IPS DF 6.9 (cell line): ENCODE results near the gene TSPO.

Experiments used
- DNase-seq: peaks from one replicate; pipeline ENCODE4 v3.0.0-alpha.2; 2013; ENCODE audit warnings: low read depth, low spot score
- H3K27ac ChIP-seq: one replicate; pipeline ENCODE4 v1.5.1; 2013; ENCODE audit warnings: low read length, control low read depth
- H3K27me3 ChIP-seq: 2 replicates; pipeline ENCODE4 v1.6.1; 2013; ENCODE audit warnings: mild to moderate bottlenecking, low read length; ENCODE audit not compliant: control insufficient read depth, insufficient read depth
- H3K36me3 ChIP-seq: 2 replicates; pipeline ENCODE4 v1.6.1; 2013; ENCODE audit warnings: low read length; ENCODE audit not compliant: control insufficient read depth, insufficient read depth
- H3K4me1 ChIP-seq: 2 replicates; pipeline ENCODE4 v1.6.1; 2013; ENCODE audit warnings: low read length; ENCODE audit not compliant: control insufficient read depth, insufficient read depth
- H3K4me3 ChIP-seq: 2 replicates; pipeline ENCODE4 v1.5.1; 2013; ENCODE audit warnings: mild to moderate bottlenecking, low read length
- H3K9me3 ChIP-seq: 2 replicates; pipeline ENCODE4 v1.6.1; 2013; ENCODE audit warnings: low read length, inconsistent platforms; ENCODE audit not compliant: control insufficient read depth, insufficient read depth
- WGBS: extraction: QIAGEN DNeasy Blood & Tissue Kit; methylation state at CpG from one replicate; pipeline ENCODE4 v1.1.7; 2013; ENCODE audit warnings: mixed read lengths, missing lambda C conversion rate; ENCODE audit not compliant: insufficient read length, insufficient coverage; 5-methylcytosine and 5-hydroxymethylcytosine counted together

The TSPO gene

DNA sequence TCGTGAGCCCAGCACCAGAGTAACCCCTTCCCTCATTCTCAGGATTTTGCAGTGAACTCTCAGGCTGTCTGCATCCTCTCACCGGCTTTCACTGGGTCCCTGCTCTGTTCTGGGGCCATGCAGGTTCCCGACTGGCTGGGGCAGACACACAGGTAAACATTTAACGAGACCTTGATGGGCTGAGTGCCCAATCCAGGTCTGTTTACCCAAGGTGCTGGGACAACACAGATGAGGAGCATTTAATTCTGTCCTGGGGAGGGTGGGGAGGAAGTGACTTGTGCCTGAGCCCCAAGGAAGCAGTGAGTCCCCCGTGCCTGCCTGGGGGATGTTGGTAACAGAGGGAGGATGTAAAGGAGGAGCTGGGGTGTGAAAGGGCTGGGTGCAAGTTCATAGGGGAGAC, 36.4 kb upstream of the TSPO start:
- H3K27me3 ChIP-seq = peaks cover 13% of the 10 kb centered on the region
- no peaks in the 10 kb centered on the region; the same call in 1 of the 2 replicates for H3K4me1 ChIP-seq
- no peak overlapping the region for H3K4me3 ChIP-seq
- no peak for DNase-seq
- no peaks in the 10 kb centered on the region for H3K9me3 ChIP-seq
- no peaks in the 10 kb centered on the region for H3K36me3 ChIP-seq
- no peak overlapping the region for H3K27ac ChIP-seq
- no CpG with 5 or more reads among the region's 5 CpGs for WGBS

DNA sequence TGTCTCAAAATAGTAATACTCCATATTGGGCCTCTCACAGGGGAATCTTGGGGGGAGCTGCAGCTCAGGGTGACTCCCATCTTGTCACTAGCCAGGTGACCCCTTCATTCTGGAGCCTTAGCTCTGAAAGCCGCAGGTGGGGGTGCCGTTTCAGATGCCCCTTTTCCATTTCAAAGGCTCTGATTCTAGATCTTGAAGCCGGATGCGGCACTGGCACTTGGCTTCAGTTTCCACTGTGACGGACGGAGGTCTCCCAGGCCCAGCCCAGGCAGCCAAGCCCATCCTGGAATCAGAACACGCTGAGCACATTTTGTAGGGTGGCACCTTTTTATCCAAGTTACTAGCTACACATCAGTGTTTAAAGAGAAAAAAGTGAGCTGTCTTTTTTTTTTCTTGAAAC, 34.4 kb upstream of the TSPO start:
- Histone ChIP-seq H3K4me1 (no peaks in the 10 kb centered on the region; the same call in 1 of the 2 replicates), H3K4me3 (no peak overlapping the region), H3K9me3 (no peaks in the 10 kb centered on the region), H3K27me3 (peaks cover under 1% of the 10 kb centered on the region; the same call in 1 of the 2 replicates), H3K36me3 (no peaks in the 10 kb centered on the region), H3K27ac (no peak overlapping the region)
- WGBS = no CpG with 5 or more reads among the region's 7 CpGs
- DNase-seq = no peak

DNA sequence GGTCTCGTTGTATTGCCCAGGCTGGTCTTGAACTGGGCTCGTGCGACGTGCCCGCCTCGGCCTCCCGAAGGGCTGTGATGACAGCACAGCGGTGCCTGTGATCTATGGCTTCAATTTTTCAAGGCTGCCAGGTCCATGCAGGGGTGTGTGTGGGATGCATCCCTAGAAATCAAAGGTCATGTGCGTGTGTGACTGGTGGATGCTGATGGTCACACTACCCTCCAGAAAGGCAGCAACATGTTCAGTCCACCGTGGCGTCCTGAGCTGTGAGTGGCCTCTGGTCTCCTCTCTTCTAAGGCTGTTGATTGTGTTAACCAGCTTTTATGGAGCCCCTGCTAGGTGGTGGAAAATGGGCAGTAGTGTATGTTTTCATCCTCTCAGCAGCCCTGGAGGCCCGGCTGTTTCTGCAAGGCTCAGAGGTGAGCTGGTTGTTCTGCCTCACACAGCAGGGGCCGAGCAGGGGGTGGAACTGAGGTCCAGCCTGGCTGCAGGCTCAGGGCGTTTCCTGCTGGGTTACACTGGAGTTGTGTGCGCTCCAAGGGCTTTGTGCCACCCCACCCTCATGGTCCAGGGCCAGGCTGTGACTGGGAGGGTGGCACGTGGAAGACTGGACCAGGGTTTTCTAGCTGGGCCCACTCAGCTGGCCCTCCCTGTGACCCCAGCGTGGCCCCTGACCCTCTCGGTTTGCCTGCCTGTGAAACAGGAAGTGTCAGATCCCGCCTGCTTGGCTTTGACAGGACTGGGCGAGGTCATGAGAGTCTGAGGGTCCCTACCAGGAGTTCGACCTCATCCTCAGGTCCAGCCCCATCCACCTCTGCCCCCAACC, 33.1 kb upstream of the TSPO start:
- no CpG with 5 or more reads among the region's 21 CpGs for WGBS
- H3K27ac ChIP-seq = no peak overlapping the region
- H3K4me1 ChIP-seq = no peaks in the 10 kb centered on the region; the same call in 1 of the 2 replicates

GRCh38 chr22:43118953-43119458, 32.4 kb upstream of the TSPO start:
- H3K4me1 ChIP-seq = no peaks in the 10 kb centered on the region; the same call in 1 of the 2 replicates

More for the DNA sequence above, 33.1 kb upstream of the TSPO start:
- Histone ChIP-seq H3K27me3 (no peaks in the 10 kb centered on the region; the same call in 1 of the 2 replicates), H3K36me3 (no peaks in the 10 kb centered on the region), H3K9me3 (no peaks in the 10 kb centered on the region), H3K4me3 (no peak overlapping the region)
- DNase-seq = no peak

DNA sequence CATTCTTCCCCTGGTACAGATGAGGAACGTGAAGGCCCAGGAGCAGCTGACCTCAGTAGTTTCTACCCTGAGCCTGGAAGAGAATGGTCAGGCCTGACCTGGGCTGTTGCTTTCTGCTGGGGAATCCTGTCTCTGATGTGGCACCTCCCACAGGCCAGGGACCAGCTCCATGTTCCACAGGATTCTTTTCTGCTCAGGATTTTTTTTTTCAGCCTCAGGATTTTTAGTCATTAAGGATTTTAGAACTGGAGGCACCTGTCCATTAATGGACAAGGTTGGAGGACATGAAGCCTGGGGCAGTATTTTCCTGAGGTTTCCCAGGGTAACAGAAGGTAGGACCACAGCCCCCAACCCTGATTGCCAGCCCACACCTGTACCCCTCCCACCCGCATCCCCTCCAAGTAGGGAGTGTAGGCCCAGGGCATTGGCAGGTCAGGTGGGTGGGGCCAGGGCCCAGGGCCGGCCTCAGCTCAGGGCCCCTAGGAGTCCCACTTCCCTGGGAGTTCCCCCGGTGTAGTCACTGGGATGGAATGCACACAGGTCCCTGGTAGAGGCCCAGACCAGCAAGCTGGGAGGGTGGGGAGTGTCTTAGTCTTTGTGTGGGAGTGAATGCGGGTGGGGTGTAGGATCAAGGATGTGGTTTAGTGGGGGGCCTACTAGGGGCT, 24.7 kb upstream of the TSPO start:
- Histone ChIP-seq H3K27ac (no peak overlapping the region), H3K4me1 (no peaks in the 10 kb centered on the region; the same call in 1 of the 2 replicates), H3K4me3 (no peak overlapping the region), H3K27me3 (no peaks in the 10 kb centered on the region), H3K36me3 (no peaks in the 10 kb centered on the region), H3K9me3 (no peaks in the 10 kb centered on the region)
- no peak for DNase-seq
- no CpG with 5 or more reads among the region's 5 CpGs for WGBS

More at GRCh38 chr22:43118953-43119458, 32.4 kb upstream of the TSPO start:
- Histone ChIP-seq H3K36me3 (no peaks in the 10 kb centered on the region), H3K4me3 (no peak overlapping the region), H3K9me3 (no peaks in the 10 kb centered on the region), H3K27ac (no peak overlapping the region), H3K27me3 (no peaks in the 10 kb centered on the region)
- DNase-seq = no peak
- no CpG with 5 or more reads among the region's 7 CpGs for WGBS

GRCh38 chr22:43127166-43127908, 24.0 kb upstream of the TSPO start:
- H3K36me3 ChIP-seq = no peaks in the 10 kb centered on the region
- no peak overlapping the region for H3K4me3 ChIP-seq
- no peaks in the 10 kb centered on the region for H3K9me3 ChIP-seq
- H3K27me3 ChIP-seq = no peaks in the 10 kb centered on the region
- no peak for DNase-seq
- no CpG with 5 or more reads among the region's 17 CpGs for WGBS
- H3K27ac ChIP-seq = no peak overlapping the region
- no peaks in the 10 kb centered on the region; the same call in 1 of the 2 replicates for H3K4me1 ChIP-seq

GRCh38 chr22:43128116-43128515, 23.2 kb upstream of the TSPO start:
- no peak for DNase-seq
- H3K36me3 ChIP-seq = 0 out of 2 replicates have a peak, but pooled peaks cover 3% of the 10 kb centered on the region
- no CpG with 5 or more reads among the region's 13 CpGs for WGBS
- H3K27me3 ChIP-seq = no peaks in the 10 kb centered on the region
- no peaks in the 10 kb centered on the region; the same call in 1 of the 2 replicates for H3K4me1 ChIP-seq
- no peaks in the 10 kb centered on the region for H3K9me3 ChIP-seq
- H3K27ac ChIP-seq = no peak overlapping the region
- no peak overlapping the region for H3K4me3 ChIP-seq

- Histone ChIP-seq H3K27ac (no peak overlapping the region), H3K4me3 (no peak overlapping the region), H3K9me3 (no peaks in the 10 kb centered on the region), H3K36me3 (0 out of 2 replicates have a peak, but pooled peaks cover 4% of the 10 kb centered on the region), H3K4me1 (no peaks in the 10 kb centered on the region; the same call in 1 of the 2 replicates), H3K27me3 (no peaks in the 10 kb centered on the region)
- WGBS = no CpG with 5 or more reads among the region's 20 CpGs
- no peak for DNase-seq
Observed at GRCh38 chr22:43128928-43129424, 22.4 kb upstream of the TSPO start.

DNA sequence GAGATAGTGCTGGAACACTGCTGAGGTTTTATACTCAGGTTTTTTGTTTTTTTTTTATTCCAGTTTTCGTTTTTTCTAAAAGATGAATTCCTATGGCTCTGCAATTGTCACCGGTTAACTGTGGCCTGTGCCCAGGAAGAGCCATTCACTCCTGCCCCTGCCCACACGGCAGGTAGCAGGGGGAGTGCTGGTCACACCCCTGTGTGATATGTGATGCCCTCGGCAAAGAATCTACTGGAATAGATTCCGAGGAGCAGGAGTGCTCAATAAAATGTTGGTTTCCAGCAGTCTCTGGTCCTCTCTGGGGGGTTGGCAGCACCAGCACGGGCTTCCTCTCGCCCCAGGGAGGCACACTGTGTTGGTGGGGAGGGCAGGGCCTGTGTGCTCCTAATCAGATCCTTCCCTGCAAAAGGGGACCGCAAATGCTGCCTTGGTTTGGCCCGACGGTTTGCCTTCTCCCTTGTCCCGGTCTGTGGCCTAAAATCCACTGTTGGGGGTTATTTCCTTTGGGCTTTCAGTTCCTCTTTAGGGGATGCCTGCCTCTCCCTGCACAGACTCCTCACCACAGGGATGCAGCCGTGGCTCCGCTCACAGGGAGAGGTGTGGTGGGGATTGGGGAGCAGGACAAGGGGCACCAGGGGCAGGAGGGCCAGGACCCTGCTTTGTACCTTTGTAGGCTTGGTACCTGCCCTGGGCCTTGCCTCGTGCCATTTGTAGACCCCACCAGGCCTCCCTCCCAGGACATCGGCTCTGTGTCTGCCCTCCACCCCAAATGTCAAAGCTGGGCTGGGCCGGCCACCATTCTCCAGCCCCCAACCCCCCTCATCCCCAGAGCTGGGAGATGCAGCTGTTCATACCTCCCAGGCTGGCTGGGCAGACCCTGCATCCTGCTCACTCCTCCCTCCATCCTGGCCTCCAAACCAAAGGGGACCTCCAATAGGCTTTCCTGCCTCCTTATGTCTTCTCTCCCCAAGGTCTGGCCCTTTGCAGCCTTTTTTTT, 21.6 kb upstream of the TSPO start:
- no peaks in the 10 kb centered on the region for H3K9me3 ChIP-seq
- peaks cover 9% of the 10 kb centered on the region for H3K36me3 ChIP-seq
- no peaks in the 10 kb centered on the region for H3K27me3 ChIP-seq
- no peaks in the 10 kb centered on the region; the same call in 1 of the 2 replicates for H3K4me1 ChIP-seq
- no peak overlapping the region for H3K4me3 ChIP-seq
- no peak for DNase-seq
- no peak overlapping the region for H3K27ac ChIP-seq
- WGBS = no CpG with 5 or more reads among the region's 16 CpGs
